Stimulated activated memory B cell treated with anti-CD40 and anti-IgM and Interleukin-4, amounts not matched to agents 10 μg/mL and 1 μg/mL and 100 μg/mL, for 72 hours (primary cell): Measurements from ENCODE around the gene ZNF497.
"Not testable (repeated sequence)": the region's sequence is repeated elsewhere in the genome, so short reads cannot be mapped to it uniquely, and the experiment has no call there.

Experiments used
- ATAC-seq: fragments of 150-1000 bp; cut with Tn5 transposase; 2 replicates; pipeline ENCODE4 v1.10.0; 2021
- H3K27ac Mint-ChIP-seq: one replicate; pipeline ENCODE4 v1.8.0; 2022; ENCODE audit warnings: mild to moderate bottlenecking, mixed read lengths
- H3K27me3 Mint-ChIP-seq: one replicate; pipeline ENCODE4 v1.8.0; 2022; ENCODE audit warnings: mixed read lengths
- H3K36me3 Mint-ChIP-seq: one replicate; pipeline ENCODE4 v1.8.0; 2022; ENCODE audit warnings: mixed read lengths
- H3K4me1 Mint-ChIP-seq: one replicate; pipeline ENCODE4 v1.8.0; 2022; ENCODE audit warnings: mixed read lengths
- H3K4me3 Mint-ChIP-seq: one replicate; pipeline ENCODE4 v1.8.0; 2022; ENCODE audit warnings: mild to moderate bottlenecking, moderate library complexity, mixed read lengths
- H3K9me3 Mint-ChIP-seq: one replicate; pipeline ENCODE4 v1.8.0; 2022; ENCODE audit warnings: mixed read lengths

ZNF497 gene

DNA sequence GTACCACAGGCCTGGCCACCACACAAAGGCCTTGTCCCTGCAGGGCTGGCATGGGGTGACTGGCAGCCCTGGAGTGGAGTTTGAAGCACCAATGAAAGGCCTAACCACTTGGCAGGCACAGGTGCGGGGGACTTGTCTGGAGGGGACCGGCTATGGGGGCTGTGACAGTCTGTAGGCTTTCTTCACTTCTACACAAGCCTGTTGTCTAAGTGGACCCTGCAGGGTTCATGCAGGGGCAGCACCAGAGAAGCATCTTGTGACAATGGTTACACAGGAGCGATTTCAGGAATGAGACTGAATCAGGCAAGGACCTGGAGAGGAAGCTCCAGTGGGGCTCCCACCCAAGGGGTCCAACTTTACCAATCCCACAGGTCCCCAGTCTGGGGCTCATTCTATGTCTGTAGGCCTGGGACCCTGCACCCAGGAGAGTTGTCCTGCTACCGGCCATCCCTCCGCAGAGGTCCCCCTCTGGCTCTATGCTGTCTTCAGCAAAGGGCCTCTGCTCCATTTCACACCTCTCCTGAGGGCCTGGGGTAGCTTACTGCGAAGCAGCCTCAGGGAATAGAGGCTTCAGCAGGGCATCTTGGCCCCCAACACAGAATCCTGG is 20.5 kb upstream of the ZNF497 start:
- H3K4me3 Mint-ChIP-seq, result no peak overlapping the region
- H3K36me3 Mint-ChIP-seq, result peaks cover 4% of the 10 kb centered on the region
- H3K27me3 Mint-ChIP-seq, result no peaks in the 10 kb centered on the region
- ATAC-seq, result no peak
- no peaks in the 10 kb centered on the region for H3K9me3 Mint-ChIP-seq
- no peak overlapping the region for H3K27ac Mint-ChIP-seq
- peaks cover 53% of the 10 kb centered on the region for H3K4me1 Mint-ChIP-seq

DNA sequence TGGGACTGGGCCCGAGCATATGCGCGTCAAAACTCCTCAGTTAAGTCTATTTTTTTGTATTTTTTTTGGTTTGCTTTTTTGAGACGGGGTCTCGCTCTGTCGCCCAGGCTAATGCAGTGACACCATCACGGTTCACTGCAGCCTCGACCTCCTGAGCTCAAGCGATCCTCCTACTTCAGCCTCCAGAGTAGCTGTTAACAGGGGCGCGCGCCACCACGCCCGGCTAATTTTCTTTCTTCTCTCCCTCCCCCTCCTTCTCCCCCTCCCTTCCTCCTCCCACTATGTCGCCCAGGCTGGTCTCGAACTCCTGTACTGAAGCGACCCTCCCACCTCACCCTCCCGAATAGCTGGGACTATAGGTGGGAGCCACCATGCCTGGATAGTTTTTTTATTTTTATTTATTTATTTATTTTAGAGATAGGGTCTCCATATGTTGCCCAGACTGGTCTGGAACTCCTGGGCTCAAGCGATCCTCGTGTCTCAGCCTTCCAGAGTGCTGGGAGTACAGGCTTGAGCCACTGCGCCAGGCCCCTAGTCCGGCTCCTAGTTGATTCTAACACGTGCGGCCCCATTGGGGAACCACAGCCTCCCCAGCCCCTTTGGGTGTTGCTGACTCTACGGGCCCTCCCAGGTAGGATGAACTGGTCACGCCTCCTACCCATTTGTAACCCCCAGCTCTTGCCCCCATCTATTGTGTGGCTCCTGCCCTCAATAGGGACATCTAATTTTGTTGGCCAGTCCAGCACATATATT is 19.1 kb upstream of the ZNF497 start:
- Mint-ChIP-seq H3K36me3 (no peaks in the 10 kb centered on the region), H3K4me3 (peak overlapping the region; percentile 88), H3K27me3 (no peaks in the 10 kb centered on the region), H3K4me1 (peaks cover 48% of the 10 kb centered on the region), H3K27ac (peak overlapping the region; percentile 96), H3K9me3 (no peaks in the 10 kb centered on the region)
- ATAC-seq, result no peak

DNA sequence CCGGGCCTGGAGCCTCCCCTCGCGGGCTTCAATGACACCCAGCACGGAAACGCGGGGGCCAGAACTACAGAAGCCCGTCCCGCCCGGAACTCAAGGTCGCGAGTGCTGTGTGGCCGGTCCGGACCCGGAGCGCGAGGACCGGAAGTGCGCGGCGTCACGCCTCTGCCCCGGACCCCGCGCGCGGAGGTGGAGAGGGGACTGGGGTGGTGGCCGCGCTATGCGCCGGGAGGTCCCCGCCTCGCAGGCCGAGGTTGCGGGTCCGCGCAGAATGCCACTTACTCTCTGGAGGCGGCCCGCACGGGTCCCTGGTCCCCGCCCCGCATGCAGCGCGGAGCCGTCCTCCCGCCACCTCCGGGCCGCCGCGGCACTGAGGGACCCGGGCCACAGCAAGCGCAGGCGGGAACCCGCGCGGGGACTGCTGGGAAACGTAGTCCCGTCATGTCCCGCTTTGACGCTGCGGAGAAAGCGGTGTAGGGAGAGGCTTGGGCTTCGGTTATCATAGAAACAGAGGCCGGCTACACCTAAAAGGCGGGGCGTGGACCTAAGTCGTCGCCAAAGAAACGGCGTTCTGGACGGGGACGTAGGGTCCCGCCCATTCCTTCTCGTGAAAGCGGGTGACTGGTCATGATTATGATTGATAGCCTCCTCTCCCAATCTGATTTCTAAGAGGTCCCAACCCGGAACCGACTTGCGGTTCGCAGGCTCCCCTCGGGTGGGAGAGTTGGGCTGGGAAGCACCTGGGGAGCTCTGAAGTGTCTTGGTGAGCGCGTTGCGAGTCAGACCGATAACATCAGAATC is 18.3 kb upstream of the ZNF497 start, which contains the start of gene ZNF837:
Gene ZNF837, minus strand, starts transcription at position 369 of the 798 bp plus-strand sequence. CDS start 11,698 bp downstream, outside the sequence.
- peak within 1 kb of the TSS; percentile 88 for H3K4me3 Mint-ChIP-seq
- H3K27ac Mint-ChIP-seq, result peak within 1 kb of the TSS; percentile 96
- no peaks in the 10 kb centered on the region for H3K27me3 Mint-ChIP-seq
- no peaks in the 10 kb centered on the region for H3K9me3 Mint-ChIP-seq
- peak; percentile 93 for ATAC-seq
- peaks cover 43% of the 10 kb centered on the region for H3K4me1 Mint-ChIP-seq
- H3K36me3 Mint-ChIP-seq, result no peaks in the 10 kb centered on the region

DNA sequence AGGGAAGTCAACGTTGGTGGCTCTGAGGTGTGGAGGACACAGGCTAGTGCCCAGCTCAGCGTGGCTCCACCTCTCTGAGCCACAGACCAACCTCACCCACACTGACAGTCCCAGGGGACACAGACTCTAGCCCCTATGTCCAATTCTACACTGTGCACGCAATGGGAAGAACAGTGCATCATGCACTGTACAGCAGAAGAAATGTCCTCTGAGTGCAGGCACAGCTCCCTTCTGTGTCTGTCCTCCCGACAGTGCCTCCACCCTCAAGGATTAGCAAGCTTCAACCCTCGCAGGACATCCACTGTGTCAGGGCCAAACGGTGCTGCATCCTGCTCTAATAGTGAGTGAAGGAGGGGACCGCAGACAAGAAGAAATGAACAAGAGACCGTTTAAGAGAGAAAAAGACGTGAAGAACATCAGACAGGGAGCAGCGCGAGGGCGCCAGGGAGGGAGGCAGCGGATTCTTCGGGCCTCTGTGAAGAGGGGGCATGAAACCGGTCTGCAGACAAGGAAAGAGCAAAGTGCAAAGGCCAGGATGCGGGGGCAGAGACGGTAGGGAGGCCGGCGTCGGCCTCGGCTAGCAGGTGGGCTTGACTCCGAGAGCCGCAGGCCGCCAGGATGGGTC is 17.6 kb upstream of the ZNF497 start:
- peak; percentile 14 for ATAC-seq
- peak overlapping the region; percentile 88 for H3K4me3 Mint-ChIP-seq

DNA sequence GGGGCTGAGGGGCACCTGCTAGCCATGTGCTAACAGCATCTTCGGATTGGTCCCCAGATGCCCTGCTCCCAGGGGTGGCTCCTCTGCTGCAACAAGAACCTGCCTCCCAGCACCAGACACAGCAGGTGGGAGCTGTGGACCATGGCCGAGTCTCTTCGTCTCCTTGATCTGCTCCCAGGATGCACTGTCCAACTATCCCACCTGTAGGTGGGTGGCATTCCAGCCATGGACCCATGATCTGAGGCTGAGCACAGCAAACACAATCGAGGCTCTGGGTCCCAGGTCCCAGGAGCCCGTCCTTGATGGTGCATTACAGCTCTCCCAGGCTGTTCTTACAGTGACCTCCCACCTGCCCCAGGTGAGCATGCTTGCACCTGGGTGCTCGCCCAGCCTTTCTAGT is 16.7 kb upstream of the ZNF497 start:
- Mint-ChIP-seq H3K9me3 (no peaks in the 10 kb centered on the region), H3K27ac (peak overlapping the region; percentile 96), H3K27me3 (no peaks in the 10 kb centered on the region), H3K4me1 (peaks cover 34% of the 10 kb centered on the region), H3K36me3 (no peaks in the 10 kb centered on the region), H3K4me3 (peak overlapping the region; percentile 88)
- no peak for ATAC-seq

More for the DNA sequence above, 17.6 kb upstream of the ZNF497 start:
- no peaks in the 10 kb centered on the region for H3K9me3 Mint-ChIP-seq
- H3K36me3 Mint-ChIP-seq, result no peaks in the 10 kb centered on the region
- H3K4me1 Mint-ChIP-seq, result peaks cover 36% of the 10 kb centered on the region
- H3K27me3 Mint-ChIP-seq, result no peaks in the 10 kb centered on the region
- H3K27ac Mint-ChIP-seq, result peak overlapping the region; percentile 96

DNA sequence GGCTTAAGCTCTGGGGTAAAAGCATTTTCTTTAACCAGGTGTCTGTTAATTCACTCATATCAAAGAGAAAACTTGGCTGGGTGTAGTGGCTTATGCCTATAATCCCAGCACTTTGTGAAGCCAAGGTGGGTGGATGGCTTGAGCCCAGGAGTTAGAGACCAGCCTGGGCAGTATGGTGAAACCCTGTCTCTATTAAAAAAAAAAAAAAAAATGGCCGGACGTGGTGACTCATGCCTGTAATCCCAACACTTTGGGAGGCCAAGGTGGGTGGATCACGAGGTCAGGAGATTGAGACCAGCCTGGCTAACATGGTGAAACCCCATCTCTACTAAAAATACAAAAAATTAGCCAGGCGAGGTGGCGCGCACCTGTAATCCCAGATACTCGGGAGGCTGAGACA is 14.2 kb upstream of the ZNF497 start:
- not testable (repeated sequence) for H3K27ac Mint-ChIP-seq, H3K27me3 Mint-ChIP-seq
- peaks cover 22% of the 10 kb centered on the region for H3K4me1 Mint-ChIP-seq

DNA sequence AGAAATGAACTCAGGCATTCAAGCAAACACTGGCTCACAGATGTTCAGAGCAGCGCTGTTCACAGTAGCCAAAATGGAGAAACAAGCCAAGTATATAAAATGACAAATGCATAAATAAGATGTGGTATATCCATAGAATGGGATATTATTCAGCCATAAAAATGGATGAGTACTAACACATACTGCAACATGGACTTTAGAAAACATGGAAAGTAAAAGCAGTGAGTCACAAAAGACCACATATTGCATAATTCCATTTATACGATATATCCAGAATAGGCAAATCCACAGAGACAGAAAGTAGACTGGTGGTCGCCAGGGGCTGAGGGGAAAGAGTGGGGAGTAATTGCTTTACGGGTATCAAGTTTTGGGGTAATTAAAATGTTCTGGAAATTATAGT is 11.6 kb upstream of the ZNF497 start:
- H3K27ac Mint-ChIP-seq, result no peak overlapping the region
- ATAC-seq, result no peak
- peaks cover 9% of the 10 kb centered on the region for H3K4me1 Mint-ChIP-seq
- H3K9me3 Mint-ChIP-seq, result no peaks in the 10 kb centered on the region
- no peaks in the 10 kb centered on the region for H3K27me3 Mint-ChIP-seq
- peaks cover 5% of the 10 kb centered on the region for H3K36me3 Mint-ChIP-seq
- no peak overlapping the region for H3K4me3 Mint-ChIP-seq

More for the DNA sequence above, 14.2 kb upstream of the ZNF497 start:
- H3K36me3 Mint-ChIP-seq, H3K9me3 Mint-ChIP-seq, ATAC-seq, H3K4me3 Mint-ChIP-seq: not testable (repeated sequence)

DNA sequence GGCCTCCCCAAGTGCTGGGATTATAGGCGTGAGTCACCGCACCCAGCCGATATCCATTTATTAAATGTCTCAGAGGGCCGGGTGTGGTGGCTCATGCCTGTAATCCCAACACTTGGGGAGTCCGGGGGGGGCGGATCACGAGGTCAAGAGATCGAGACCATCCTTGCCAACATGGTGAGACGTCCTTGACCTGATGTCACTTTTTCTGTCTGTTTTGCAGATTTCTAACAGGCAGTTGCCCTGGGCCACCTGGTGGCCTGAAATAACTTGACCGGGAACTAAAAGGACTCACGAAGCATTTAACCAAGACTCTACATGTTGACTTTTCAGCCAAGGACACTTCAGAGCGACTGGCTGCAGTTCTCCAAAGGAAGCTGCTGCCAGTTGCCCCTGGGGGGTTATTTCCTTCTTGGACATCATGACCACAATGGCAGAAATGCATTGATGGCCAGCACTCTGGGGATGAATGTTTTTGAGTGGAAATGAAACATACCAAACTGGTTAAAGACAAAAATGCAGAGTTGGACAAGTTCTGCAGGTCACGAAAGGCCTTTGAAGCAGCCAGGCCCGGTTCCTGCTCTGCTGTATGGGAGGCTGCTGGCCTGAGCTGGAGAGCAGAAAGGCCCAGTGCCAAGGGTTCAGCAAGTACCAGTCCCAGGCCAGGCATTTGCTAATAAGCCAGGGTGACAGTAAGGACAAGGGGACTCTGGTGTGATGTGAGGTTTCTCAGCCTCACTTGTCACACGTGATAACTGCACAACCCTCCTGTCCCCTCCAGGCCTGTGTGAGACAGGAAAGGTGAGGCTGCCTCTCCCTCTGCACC is 10.0 kb upstream of the ZNF497 start:
- H3K4me3 Mint-ChIP-seq, result no peak overlapping the region
- no peak overlapping the region for H3K27ac Mint-ChIP-seq
- no peaks in the 10 kb centered on the region for H3K27me3 Mint-ChIP-seq
- H3K9me3 Mint-ChIP-seq, result no peaks in the 10 kb centered on the region
- peaks cover 5% of the 10 kb centered on the region for H3K36me3 Mint-ChIP-seq
- H3K4me1 Mint-ChIP-seq, result no peaks in the 10 kb centered on the region
- ATAC-seq, result no peak

DNA sequence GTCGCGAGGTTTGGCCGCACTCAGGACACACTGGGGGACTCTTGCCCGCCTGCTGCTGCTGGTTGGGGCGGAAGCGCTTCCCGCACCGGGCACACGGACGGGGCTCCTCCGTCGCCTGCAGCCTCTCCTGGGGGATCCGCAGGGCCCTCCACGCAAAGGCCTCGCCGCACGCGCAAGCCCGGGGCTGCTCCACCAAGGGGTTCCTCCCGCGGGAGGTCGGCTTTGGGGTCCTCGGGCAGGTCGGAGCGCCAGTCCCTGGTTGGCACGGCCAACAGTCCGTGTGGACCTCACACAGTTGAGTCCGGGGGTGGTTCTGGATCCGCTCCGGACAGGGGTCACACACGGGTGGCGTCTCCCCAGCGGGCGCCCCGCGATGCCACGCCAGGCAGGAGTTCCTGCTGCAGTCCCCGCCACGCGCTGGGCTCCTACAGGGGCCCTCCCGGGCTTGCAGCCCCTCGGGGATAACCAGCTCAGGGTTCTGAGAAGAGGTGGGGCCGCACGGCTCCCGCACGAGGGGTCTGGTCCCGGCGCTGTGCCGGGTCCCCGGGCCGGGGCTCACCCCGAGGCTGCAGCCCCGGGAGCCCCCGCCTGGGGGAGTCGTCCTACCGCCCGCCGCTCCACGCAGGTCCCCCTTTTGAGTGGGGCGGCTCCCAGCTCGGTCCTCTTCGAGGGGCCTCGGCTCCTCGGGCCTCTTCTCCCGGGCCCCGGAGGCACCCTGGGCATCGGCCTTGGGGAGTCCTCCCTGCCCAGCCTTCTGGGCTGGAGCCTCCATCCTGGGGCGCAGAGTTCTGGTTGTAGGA is 6.2 kb upstream of the ZNF497 start:
- no peaks in the 10 kb centered on the region for H3K9me3 Mint-ChIP-seq
- peaks cover 6% of the 10 kb centered on the region for H3K4me1 Mint-ChIP-seq
- peaks cover 5% of the 10 kb centered on the region for H3K36me3 Mint-ChIP-seq
- no peaks in the 10 kb centered on the region for H3K27me3 Mint-ChIP-seq
- no peak overlapping the region for H3K4me3 Mint-ChIP-seq
- no peak overlapping the region for H3K27ac Mint-ChIP-seq
- ATAC-seq, result peak; percentile 51

DNA sequence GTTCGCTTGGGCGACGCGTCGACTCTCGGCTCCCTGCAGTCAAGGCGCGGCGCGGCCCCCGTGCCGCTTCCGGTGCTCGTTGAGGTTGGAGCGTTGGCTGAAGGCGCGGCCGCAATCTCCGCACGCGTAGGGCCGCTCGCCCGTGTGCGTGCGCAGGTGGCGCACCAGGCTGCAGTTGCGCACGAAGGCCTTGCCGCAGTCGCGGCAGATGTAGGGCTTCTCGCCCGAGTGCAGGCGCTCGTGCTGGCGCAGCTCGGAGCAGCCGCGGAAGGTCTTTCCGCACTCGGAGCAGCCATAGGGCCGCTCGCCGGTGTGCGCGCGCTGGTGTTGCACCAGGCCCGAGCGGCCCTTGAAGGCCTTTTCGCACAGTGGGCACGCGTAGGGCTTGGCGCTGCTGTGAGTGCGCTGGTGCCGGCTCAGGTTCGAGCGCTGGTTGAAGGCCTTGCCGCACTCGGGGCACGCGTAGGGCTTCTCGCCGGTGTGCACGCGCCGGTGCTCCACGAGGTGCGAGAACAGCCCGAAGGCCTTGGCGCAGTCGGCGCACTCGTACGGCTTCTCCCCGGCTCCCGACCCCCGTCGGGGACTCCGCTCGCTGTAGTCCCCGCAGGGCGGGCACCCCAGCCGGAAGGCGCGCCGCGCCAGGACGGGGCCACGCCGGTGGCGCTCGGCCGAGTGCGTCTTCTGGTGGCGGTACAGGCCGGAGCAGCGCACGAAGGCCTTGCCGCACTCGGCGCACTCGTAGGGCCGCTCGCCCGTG is 5.3 kb upstream of the ZNF497 start:
- Mint-ChIP-seq H3K36me3 (peaks cover 5% of the 10 kb centered on the region), H3K4me1 (peaks cover 9% of the 10 kb centered on the region), H3K27ac (no peak overlapping the region), H3K27me3 (no peaks in the 10 kb centered on the region), H3K4me3 (no peak overlapping the region), H3K9me3 (no peaks in the 10 kb centered on the region)
- ATAC-seq, result no peak

DNA sequence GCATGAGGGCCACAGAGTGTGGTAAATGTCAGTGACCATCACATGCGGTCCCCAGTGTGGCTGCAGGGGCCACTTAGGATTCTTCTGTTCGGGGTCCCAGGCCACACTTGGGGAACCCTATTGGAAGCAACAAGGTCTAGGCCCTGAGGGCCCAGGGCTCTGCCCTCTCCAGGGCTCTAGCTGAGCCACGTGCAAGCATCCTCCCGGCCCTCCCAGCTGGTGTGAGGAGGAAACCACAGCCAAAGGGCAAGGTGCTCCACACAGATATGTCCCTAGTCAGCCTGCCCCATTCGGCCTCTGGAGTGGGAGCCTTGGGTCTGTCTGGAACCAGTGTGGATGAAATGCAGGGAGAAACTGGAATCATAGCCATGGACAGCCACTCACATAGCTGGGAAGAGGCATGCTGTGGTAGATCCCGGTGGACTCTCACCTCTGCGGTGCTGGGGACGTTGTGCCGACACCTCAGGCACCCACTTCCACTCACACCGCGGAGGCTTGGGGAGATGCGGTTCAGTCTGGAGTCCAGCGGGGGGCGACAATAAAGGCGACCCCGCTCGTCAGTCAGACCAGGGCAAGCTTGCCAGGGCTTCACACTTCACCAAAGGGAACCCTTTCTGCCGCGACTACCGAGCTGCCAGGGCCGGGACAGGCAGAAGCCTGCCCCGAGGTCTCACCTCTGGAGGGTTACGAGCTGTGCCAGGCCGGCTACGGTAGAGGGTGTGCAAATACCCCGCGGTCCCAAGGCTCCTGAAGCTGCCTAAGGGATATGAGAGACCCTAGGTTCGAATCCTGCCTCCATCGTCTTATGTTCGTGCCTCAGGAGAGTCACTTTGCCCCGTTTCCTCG is 4.3 kb upstream of the ZNF497 start:
- Mint-ChIP-seq H3K27ac (no peak overlapping the region), H3K9me3 (no peaks in the 10 kb centered on the region), H3K4me1 (peaks cover 14% of the 10 kb centered on the region), H3K27me3 (no peaks in the 10 kb centered on the region), H3K4me3 (no peak overlapping the region), H3K36me3 (peaks cover 5% of the 10 kb centered on the region)
- ATAC-seq, result no peak

DNA sequence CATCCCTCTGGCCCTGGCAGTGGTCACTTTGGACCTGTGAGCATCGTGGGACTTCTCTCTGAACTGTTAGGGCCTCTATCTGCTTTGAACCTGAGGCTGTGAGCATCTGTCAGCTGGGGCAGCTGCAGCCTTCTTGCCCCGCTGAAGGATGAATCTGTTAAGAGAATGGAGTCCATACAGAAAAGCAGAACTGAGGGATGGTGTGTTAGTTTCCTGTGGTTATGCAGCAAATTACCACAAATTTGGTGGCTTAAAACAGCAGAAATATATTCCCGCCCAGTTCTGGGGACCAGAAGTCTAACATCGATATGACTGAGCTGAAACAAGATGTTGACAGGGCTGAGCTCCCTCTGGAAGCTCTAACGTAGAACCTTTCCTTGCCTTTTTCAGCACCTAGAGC is 1.6 kb upstream of the ZNF497 start:
- H3K27ac Mint-ChIP-seq, result no peak overlapping the region
- no peaks in the 10 kb centered on the region for H3K9me3 Mint-ChIP-seq
- no peaks in the 10 kb centered on the region for H3K27me3 Mint-ChIP-seq
- no peak for ATAC-seq
- no peaks in the 10 kb centered on the region for H3K36me3 Mint-ChIP-seq
- H3K4me3 Mint-ChIP-seq, result peak overlapping the region; percentile 42
- H3K4me1 Mint-ChIP-seq, result peaks cover 17% of the 10 kb centered on the region

DNA sequence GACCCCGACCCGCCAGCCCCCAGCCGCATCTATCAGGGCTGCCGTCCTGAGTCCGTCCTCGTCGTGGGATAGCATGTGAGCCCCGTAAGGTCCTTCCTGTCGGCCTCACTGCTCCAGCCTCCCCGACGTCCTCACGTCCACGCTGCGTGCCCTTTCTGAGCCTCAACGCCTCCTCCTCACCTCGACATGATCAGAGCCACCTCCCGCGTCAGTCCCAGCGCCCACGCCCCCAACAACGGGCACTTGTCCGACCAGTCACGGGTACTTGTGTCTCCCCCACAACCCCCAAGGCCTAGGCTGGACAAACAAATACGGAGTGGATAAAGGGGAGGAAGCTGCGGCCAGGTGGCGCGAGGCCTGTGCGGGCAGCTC is 665 bp downstream of the ZNF497 start:
- Mint-ChIP-seq H3K9me3 (no peaks in the 10 kb centered on the region), H3K27me3 (no peaks in the 10 kb centered on the region), H3K27ac (peak overlapping the region; percentile 88), H3K36me3 (no peaks in the 10 kb centered on the region), H3K4me3 (peak overlapping the region; percentile 93), H3K4me1 (peaks cover 25% of the 10 kb centered on the region)
- peak; percentile 51 for ATAC-seq
